22Rv1 (cell line): Measurements from ENCODE around the gene TRHDE.

Experiments
- H3K27ac ChIP-seq: fragments of 450-650 bp; 2 replicates; pipeline ENCODE4 v1.5.1; 2017
- ZFX ChIP-seq: fragments of 450-650 bp; IDR thresholded peaks from 2 replicates; pipeline ENCODE4 v1.6.1; 2017; ENCODE audit warnings: antibody characterized with exemption, borderline replicate concordance
- TF ChIP-seq, protein P1 (sequence below): fragments of 450-650 bp; IDR thresholded peaks from 2 replicates; pipeline ENCODE4 v1.5.1; 2017; ENCODE audit warnings: mild to moderate bottlenecking

TRHDE gene

GRCh38 chr12:72267974-72268373, 4.2 kb upstream of the TRHDE start:
- TF ChIP-seq, protein P1, sequence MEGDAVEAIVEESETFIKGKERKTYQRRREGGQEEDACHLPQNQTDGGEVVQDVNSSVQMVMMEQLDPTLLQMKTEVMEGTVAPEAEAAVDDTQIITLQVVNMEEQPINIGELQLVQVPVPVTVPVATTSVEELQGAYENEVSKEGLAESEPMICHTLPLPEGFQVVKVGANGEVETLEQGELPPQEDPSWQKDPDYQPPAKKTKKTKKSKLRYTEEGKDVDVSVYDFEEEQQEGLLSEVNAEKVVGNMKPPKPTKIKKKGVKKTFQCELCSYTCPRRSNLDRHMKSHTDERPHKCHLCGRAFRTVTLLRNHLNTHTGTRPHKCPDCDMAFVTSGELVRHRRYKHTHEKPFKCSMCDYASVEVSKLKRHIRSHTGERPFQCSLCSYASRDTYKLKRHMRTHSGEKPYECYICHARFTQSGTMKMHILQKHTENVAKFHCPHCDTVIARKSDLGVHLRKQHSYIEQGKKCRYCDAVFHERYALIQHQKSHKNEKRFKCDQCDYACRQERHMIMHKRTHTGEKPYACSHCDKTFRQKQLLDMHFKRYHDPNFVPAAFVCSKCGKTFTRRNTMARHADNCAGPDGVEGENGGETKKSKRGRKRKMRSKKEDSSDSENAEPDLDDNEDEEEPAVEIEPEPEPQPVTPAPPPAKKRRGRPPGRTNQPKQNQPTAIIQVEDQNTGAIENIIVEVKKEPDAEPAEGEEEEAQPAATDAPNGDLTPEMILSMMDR = peak; percentile 54
- TF ChIP-seq ZFX = no peak
- H3K27ac ChIP-seq = no peak overlapping the region

GRCh38 chr12:72268386-72268785, 3.8 kb upstream of the TRHDE start:
- TF ChIP-seq, protein P1 = no peak
- TF ChIP-seq ZFX = no peak
- no peak overlapping the region for H3K27ac ChIP-seq

DNA sequence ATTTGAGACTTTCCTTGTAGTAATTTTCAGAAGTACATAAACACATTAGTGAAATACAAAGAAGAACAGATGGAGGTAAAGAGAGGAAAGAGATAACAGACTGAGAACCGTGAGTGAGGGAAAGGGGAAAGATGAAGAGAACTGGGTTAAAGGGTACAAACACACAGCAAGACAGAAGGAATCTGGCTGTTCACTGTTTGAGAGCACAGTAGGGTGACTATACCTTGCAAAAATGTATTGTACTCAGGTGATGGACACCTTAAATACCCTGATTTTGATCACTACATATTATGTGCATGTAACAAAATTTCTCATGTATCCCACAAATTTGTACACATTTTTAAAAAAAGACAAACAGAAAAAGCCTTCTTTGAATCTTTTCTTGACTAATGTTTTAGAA, 2.7 kb upstream of the TRHDE start:
- H3K27ac ChIP-seq = no peak overlapping the region
- TF ChIP-seq, protein P1 = no peak
- no peak for TF ChIP-seq ZFX

- no peak overlapping the region for H3K27ac ChIP-seq
- TF ChIP-seq, protein P1 = no peak
- no peak for TF ChIP-seq ZFX
Observed at GRCh38 chr12:72270246-72270645, 1.9 kb upstream of the TRHDE start.

- TF ChIP-seq, protein P1 = no peak
- no peak for TF ChIP-seq ZFX
- H3K27ac ChIP-seq = peak overlapping the region; percentile 70; the same call in 1 of the 2 replicates
Observed at GRCh38 chr12:72270961-72271360, 1.2 kb upstream of the TRHDE start.

GRCh38 chr12:72271451-72272090, 599 bp upstream of the TRHDE start:
- TF ChIP-seq, protein P1 = no peak
- no peak for TF ChIP-seq ZFX
- peak overlapping the region; percentile 70 for H3K27ac ChIP-seq

- TF ChIP-seq ZFX = no peak
- TF ChIP-seq, protein P1 = peak; percentile 16
- no peak overlapping the region; the same call in 1 of the 2 replicates for H3K27ac ChIP-seq
Observed at GRCh38 chr12:72272731-72273498, 745 bp downstream of the TRHDE start.
